ENCODE data around the gene GJD3. TPM values are rescaled to one million over a fixed set of nuclear protein-coding genes. Genes with fewer than 3 reads are reported as not detected.

Gene GJD3
- total RNA-seq, 4 donors from 2014 or later = 0.83 to 3.8 TPM; not detected in 2

DNA sequence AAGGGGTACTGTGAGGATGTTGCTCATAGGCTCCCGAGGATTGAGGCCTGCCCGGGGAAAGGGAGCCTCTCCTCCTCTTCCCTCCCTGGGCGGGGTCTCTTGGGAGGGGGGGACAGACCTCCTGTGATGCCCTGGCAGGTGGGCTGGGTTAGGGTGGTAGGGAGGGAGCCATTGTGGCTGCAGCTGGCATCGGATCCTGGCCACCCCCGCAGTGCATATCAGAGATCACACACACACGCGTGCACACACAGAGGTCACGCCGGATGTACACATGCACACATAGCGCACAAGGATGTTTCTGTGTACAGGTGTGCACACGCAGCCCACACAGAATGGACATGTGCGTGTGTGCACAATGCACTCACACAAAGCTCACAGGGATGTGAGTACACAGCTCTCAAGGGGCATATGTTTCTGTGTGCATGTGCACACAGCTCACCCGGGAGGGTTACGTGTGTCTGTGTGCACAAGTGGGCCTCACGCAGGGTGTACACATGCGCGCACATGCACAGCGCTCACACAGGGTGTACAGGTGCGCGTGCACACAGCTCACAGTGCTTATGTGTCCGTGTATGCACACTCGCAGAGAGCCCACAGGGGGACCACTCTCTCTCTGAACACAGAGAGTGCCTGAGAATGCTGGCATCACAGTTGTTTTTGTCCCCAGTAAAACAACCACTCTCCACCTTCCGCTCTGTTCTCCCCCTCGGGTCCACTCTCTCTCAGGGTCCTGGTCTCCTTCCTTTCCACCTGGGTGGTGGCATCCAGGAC, 2.4 kb downstream of the GJD3 start:
- Histone ChIP-seq H3K4me1 (no peaks in the 10 kb centered on the region), H3K36me3 (no peaks in the 10 kb centered on the region), H3K27ac (no peak overlapping the region), H3K9me3 (no peaks in the 10 kb centered on the region), H3K4me3 (no peak overlapping the region), H3K27me3 (no peaks in the 10 kb centered on the region)
- no peak for DNase-seq
- no peak for TF ChIP-seq POLR2A (IDR thresholded peaks at IDR 0.05)
- TF ChIP-seq, protein P1, sequence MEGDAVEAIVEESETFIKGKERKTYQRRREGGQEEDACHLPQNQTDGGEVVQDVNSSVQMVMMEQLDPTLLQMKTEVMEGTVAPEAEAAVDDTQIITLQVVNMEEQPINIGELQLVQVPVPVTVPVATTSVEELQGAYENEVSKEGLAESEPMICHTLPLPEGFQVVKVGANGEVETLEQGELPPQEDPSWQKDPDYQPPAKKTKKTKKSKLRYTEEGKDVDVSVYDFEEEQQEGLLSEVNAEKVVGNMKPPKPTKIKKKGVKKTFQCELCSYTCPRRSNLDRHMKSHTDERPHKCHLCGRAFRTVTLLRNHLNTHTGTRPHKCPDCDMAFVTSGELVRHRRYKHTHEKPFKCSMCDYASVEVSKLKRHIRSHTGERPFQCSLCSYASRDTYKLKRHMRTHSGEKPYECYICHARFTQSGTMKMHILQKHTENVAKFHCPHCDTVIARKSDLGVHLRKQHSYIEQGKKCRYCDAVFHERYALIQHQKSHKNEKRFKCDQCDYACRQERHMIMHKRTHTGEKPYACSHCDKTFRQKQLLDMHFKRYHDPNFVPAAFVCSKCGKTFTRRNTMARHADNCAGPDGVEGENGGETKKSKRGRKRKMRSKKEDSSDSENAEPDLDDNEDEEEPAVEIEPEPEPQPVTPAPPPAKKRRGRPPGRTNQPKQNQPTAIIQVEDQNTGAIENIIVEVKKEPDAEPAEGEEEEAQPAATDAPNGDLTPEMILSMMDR (IDR thresholded peaks at IDR 0.05) = no peak
- intact Hi-C loops (cut with DNase I; ENCODE audit: low total_unique reads) = no loop called here

DNA sequence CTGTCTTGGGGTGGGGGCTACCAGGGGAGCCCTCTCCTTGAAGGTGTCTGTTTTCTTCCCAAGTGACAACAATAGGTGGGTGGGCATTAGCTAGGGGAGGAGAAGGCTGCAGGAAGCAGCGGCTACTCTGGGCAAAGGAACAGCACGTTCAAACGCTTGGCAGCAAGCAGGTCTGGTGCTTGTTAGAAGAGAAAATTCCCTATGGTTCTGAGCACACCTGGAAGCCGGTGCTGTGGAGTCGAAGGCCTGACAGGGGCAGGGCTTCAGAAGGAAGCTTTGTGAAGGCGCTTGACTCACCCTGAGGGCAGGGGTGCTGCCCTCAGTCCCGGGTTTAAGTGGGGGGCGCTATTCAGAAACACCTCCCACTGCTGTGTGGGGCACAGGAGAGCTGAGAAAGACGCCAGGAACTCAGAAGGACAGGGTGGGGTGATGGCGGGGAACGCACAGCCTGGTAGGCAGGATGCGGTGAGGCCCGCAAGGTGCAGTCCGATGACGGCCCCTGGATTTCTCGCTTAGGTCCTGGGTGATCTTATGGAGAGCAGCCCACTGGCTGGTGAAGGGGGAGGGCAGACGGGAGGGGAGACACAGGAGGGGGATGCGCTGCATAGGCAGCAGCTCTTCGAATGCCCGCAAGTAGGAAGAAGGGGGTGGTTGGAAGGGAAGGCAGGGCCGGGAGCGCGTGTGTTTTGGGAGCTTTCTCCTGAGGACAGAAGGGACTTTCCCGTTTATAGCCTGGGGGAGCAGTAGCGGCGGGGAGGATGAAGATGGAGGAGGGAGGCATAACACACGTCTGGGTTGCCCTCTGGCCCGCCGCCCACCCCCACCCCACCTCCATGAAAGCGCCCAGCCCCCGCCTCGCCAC, 3.2 kb downstream of the GJD3 start:
- Histone ChIP-seq H3K36me3 (no peaks in the 10 kb centered on the region), H3K4me3 (no peak overlapping the region), H3K4me1 (no peaks in the 10 kb centered on the region), H3K27me3 (no peaks in the 10 kb centered on the region), H3K9me3 (no peaks in the 10 kb centered on the region), H3K27ac (no peak overlapping the region)
- no peak for DNase-seq
- TF ChIP-seq POLR2A (IDR thresholded peaks at IDR 0.05) = no peak
- TF ChIP-seq, protein P1 (IDR thresholded peaks at IDR 0.05) = no peak
- intact Hi-C loops (cut with DNase I; ENCODE audit: low total_unique reads) = no loop called here

DNA sequence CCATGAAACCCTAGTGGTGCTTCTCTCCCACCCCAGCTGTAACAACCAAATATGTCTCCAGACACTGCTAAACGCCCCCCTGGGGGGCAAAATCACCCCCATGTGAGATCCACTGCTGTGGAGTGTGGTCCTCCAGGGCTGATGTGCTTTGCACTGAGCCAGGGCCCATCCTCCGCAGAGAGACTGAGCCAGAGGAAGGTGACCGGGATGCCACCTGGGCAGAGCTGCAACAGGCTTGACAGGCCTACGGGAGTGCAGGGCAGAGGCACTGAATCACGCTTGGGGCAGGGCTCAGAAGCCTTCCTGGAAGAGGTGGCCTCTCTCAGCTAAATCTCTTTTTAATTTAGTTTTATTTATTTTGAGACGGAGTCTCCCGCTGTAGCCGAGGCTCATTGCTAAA, 4.4 kb downstream of the GJD3 start:
- no peak overlapping the region for H3K4me3 ChIP-seq
- no peak for TF ChIP-seq POLR2A (IDR thresholded peaks at IDR 0.05)
- TF ChIP-seq, protein P1 (IDR thresholded peaks at IDR 0.05) = no peak
- no peaks in the 10 kb centered on the region for H3K36me3 ChIP-seq
- H3K4me1 ChIP-seq = peaks cover 0 to 3% of the 10 kb centered on the region in 2 donors
- intact Hi-C loops (cut with DNase I; ENCODE audit: low total_unique reads) = no loop called here
- no peaks in the 10 kb centered on the region for H3K27me3 ChIP-seq
- H3K27ac ChIP-seq = no peak overlapping the region
- no peaks in the 10 kb centered on the region for H3K9me3 ChIP-seq
- no peak for DNase-seq

DNA sequence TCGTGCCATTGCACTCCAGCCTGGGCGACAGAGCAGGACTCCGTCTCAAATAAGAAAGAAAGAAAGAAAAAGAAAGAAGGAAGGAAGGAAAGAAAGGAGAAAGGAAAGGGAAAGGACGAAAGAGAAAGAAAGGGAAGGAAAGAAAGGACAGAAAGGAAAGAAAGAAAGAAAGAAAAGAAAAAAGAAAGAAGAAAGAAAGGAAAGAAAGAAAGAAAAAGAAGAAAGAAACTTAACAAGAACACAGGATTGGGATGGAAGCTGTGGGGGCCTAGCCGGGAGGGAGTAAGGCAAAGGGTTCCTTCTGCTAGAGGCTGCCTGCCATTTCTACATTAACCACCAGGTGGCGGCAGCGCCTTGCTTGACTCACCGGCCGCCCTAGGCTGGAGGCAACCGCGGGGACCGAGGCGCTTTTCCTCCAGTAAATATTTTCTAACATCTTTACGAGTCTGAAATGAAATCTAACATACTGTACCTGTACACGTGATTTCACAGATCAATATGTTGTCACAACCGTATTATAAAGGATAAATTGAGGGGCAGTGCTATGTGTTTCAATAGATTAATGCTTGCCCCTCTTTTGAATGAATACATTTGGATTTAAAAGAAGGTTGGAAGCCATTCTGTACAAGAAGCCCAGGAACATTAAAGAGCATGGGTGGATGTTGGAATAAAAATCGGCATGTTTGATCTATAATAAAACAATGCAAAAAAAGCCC, 6.1 kb downstream of the GJD3 start:
- peaks cover 0 to 3% of the 10 kb centered on the region in 2 donors for H3K4me1 ChIP-seq
- intact Hi-C loops (cut with DNase I; ENCODE audit: low total_unique reads) = loop anchor here (10.0 kb wide), 1 partner anchor 176 kb away; no protein-coding TSS in a partner anchor
- H3K4me3 ChIP-seq = no peak overlapping the region
- H3K9me3 ChIP-seq = no peaks in the 10 kb centered on the region
- no peak for TF ChIP-seq POLR2A (IDR thresholded peaks at IDR 0.05)
- TF ChIP-seq, protein P1 (IDR thresholded peaks at IDR 0.05) = peak; percentile 94 to 98 (median 96)
- H3K27me3 ChIP-seq = no peaks in the 10 kb centered on the region
- H3K36me3 ChIP-seq = no peaks in the 10 kb centered on the region
- DNase-seq = peak; percentile 90 to 91
- H3K27ac ChIP-seq = peak overlapping the region; percentile 49 to 68

All from uterus (tissue), 4 donors.